DND-41 (cell line): Measurements from ENCODE around the gene SEBOX.

Source experiments
- CTCF ChIP-seq: IDR thresholded peaks from 2 replicates; pipeline ENCODE4 v1.5.1; 2012; ENCODE audit warnings: borderline replicate concordance, low read length, moderate library complexity, mild to moderate bottlenecking; ENCODE audit not compliant: poor library complexity, severe bottlenecking; ENCODE audit errors: extremely low read depth
- EZH2 ChIP-seq: IDR thresholded peaks from 3 replicates; pipeline ENCODE4 v1.6.1; 2012; ENCODE audit warnings: borderline replicate concordance, low read depth, mild to moderate bottlenecking, moderate library complexity, low read length, inconsistent platforms; ENCODE audit not compliant: severe bottlenecking

DNA sequence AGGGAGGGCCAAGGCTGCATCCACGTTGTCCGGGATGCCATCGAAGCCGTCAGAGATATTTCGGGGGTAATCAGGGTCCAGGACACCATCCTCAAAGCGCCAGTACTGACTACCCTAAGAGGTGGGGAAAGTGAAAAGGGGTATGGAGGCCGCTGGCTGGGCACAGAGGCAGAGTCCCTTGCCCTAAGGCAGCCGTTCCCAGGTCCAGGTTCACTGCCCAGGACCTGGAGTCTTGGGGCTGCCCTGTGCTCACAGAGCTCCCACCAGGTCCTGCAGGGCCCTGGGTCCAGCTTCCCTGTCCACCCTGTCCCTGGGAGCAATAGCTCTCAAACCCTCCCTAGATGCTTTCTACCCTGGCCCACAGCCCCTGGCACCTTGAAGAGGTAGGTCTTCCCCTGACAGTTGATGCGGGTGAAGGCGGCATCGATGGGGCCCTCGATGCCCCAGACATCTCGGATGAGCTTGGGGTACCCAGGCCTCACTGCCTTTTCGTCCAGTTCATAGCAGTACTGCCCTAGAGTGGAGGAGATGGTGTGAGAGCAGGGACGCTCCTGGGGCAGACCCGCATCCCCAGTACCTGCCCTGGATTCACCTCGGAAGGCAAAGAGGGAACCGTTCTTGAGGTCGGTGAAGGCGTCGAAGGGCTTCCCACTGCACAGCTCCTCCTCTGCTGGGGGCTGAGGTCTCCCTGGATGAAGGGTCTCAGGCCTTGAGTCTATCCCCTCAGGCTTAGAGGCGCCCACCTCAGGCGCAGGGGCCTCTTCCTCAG, 4.1 kb upstream of the SEBOX start:
- no peak for TF ChIP-seq CTCF
- TF ChIP-seq EZH2 = no peak
